Esophagus (tissue), 2 donors: ENCODE data around the gene CARD9. TPM values are rescaled to one million over a fixed set of nuclear protein-coding genes. Genes with fewer than 3 reads are reported as not detected.

Experiments
- H3K27ac ChIP-seq, 2 donors: one replicate each; pipeline ENCODE4 v1.5.1; 2013; ENCODE audit warnings: low read depth in 2 of 2, mild to moderate bottlenecking in 2 of 2, inconsistent platforms in 1 of 2, low read length in 1 of 2, moderate library complexity in 1 of 2
- H3K27me3 ChIP-seq, 2 donors: one replicate each; pipeline ENCODE4 v1.6.1; 2013; ENCODE audit warnings: low read length in 2 of 2, control low read depth in 1 of 2, mild to moderate bottlenecking in 1 of 2; ENCODE audit not compliant: insufficient read depth in 2 of 2, control insufficient read depth in 1 of 2
- H3K36me3 ChIP-seq, 2 donors: one replicate each; pipeline ENCODE4 v1.6.1; 2013; ENCODE audit warnings: low read length in 1 of 2; ENCODE audit not compliant: control insufficient read depth in 2 of 2, insufficient read depth in 2 of 2
- H3K4me1 ChIP-seq, 2 donors: one replicate each; pipeline ENCODE4 v1.6.1; 2013; ENCODE audit warnings: low read length in 1 of 2; ENCODE audit not compliant: control insufficient read depth in 2 of 2, insufficient read depth in 2 of 2
- H3K4me3 ChIP-seq, 2 donors: one replicate each; pipeline ENCODE4 v1.5.1; 2013; ENCODE audit warnings: low read length in 2 of 2, mild to moderate bottlenecking in 2 of 2, low read depth in 1 of 2, moderate library complexity in 1 of 2
- H3K9me3 ChIP-seq, 2 donors: one replicate each; pipeline ENCODE4 v1.6.1; 2013; ENCODE audit warnings: mild to moderate bottlenecking in 2 of 2, low read depth in 1 of 2, low read length in 1 of 2, moderate library complexity in 1 of 2; ENCODE audit not compliant: control insufficient read depth in 2 of 2, insufficient read depth in 1 of 2
- WGBS, 2 donors: extraction: QIAGEN DNeasy Blood & Tissue Kit; methylation state at CpG; one replicate each; pipeline ENCODE4 v1.1.7; 2013; 5-methylcytosine and 5-hydroxymethylcytosine counted together
- polyA plus RNA-seq, 2 donors: library from polyadenylated mRNA; stranded (reverse); fragments of 200-250 nt; gene quantifications; one replicate each; pipeline ENCODE4 v1.2.3, GENCODE V29; 2013
- donor health status: healthy with polysubstance abuse.
- donor health status: Bipolar disorder and iron deficiency.

Gene CARD9
- polyA plus RNA-seq, 2 donors, result 1.1 to 1.8 TPM

DNA sequence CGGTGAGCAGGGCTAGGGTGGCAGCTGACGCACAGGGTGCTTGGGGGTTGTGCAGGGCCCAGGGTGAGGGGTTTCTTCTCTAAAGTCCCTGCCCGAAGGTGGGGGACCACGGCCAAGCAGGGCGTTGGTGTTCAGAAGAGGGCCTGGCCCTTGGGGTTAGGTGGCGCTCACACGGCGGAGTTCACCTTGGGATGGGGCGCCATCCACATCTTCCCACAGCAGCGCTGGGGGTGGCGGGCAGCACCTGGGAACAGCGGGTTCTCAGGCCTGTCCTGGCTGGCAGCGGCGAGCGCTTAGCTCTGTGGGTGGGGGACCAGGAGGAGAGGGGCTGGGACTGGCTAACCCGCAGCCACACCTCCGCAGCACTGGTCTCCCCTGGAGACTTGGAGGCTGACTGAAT, 40.0 kb downstream of the CARD9 start:
- Histone ChIP-seq H3K36me3 (peaks cover 0 to 6% of the 10 kb centered on the region in 2 donors), H3K4me1 (peaks cover 2 to 7% of the 10 kb centered on the region in 2 donors), H3K27ac (no peak overlapping the region), H3K27me3 (no peaks in the 10 kb centered on the region), H3K9me3 (no peaks in the 10 kb centered on the region), H3K4me3 (no peak overlapping the region)
- 90 to 91% methylated on average over 17 of the region's 17 CpGs for WGBS, 2 donors

DNA sequence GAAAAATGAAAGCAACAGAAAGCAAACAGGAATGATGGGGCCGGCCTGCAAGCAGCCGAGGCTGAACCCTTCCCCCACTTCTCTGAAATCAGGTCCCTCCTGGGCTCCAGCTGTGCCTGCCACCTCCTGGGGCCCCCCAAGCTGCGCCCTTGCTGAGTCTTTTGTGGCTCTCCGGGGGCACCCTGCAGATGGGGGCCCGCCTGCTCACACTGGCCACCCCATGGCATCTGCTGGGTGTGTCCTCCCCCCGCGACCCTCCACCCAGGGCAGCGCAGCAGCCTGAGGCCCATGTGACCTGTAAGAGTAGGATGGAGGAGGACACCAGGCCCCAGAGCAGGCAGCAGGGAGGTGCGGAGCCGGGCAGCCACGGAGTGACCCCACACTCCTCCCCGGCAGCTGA, 40.4 kb downstream of the CARD9 start:
- Histone ChIP-seq H3K36me3 (peaks cover 0 to 6% of the 10 kb centered on the region in 2 donors), H3K4me1 (peaks cover 2 to 11% of the 10 kb centered on the region in 2 donors), H3K27ac (no peak overlapping the region), H3K9me3 (no peaks in the 10 kb centered on the region), H3K27me3 (no peaks in the 10 kb centered on the region), H3K4me3 (no peak overlapping the region)
- WGBS, 2 donors, result 83 to 89% methylated on average over 12 of the region's 12 CpGs

DNA sequence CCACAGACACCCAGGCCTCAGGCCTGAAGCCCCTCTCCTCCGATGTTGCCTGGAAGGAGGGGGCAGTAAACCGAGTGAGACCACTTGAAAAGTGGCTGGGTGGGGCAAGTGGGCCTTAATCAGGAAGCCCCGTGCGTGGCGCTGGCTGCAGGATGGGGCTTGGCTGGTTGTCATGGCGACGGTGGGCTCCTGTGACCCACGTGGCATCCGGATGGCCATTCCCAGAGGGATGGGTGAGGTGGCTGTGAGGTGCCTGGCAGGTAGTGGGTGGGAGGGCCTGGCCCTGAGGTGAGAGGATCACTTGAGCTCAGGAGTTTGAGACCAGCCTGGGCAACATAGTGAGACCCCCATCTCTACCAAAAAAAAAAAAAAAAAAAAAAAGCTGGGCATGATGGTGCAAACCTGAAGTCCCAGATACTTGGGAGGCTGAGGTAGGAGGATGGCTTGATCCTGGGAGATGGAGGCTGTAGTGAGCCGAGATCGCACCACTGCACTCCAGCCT, 40.9 kb downstream of the CARD9 start:
- 84 to 86% methylated on average over 11 of the region's 11 CpGs for WGBS, 2 donors
- Histone ChIP-seq H3K27ac (no peak overlapping the region), H3K27me3 (no peaks in the 10 kb centered on the region), H3K9me3 (no peaks in the 10 kb centered on the region), H3K36me3 (peaks cover 0 to 4% of the 10 kb centered on the region in 2 donors), H3K4me3 (no peak overlapping the region), H3K4me1 (peaks cover 2 to 13% of the 10 kb centered on the region in 2 donors)

DNA sequence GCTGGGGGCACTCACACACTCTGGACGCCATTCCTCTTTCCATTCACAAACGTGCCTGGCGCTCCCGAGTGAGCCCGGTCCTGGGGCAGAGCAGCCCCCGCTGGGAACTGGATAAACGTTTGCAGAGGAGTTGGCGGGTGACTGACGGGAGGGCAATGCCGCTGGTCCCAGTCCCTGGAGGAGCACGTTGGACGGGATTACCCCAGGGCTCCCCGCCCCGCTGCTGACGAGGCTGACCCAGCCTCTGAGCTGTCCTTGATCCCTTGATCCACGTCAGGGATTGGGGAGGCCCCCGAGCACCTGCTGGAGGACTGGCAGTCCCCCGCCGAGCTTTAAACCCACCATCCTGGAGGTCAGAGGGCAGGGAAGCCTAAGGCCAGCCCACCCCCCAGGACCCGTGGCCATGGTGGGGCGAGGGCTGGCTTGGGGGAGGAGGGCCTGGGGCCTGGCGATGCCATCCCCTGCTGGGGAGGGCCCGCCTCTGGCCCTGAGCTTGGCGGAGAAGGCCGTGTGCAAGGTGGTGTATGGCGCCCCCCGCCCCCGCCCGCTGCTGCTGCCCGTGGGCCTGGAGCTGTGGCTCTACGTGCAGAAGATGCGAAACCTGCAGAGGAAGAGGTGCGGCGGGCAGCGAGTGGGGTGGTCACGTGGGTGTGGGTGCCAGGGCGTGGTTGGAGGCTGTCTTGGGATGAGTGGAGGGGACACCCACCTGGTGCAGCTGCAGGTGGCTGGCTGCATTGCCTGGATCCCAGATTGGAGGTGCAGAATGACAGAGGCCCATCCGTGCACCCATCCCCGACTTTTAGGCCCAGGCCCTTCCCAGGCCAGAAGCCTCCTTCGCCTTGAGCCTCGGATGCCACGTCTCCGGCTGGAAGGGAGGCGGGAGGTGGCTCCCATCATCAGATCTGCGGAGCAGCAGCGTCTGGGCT, 41.6 kb downstream of the CARD9 start:
- peaks cover 2 to 13% of the 10 kb centered on the region in 2 donors for H3K4me1 ChIP-seq
- no peak overlapping the region for H3K4me3 ChIP-seq
- 83 to 86% methylated on average over 46 of the region's 46 CpGs for WGBS, 2 donors
- H3K36me3 ChIP-seq, result no peaks in the 10 kb centered on the region
- no peaks in the 10 kb centered on the region for H3K27me3 ChIP-seq
- no peaks in the 10 kb centered on the region for H3K9me3 ChIP-seq
- no peak overlapping the region for H3K27ac ChIP-seq

DNA sequence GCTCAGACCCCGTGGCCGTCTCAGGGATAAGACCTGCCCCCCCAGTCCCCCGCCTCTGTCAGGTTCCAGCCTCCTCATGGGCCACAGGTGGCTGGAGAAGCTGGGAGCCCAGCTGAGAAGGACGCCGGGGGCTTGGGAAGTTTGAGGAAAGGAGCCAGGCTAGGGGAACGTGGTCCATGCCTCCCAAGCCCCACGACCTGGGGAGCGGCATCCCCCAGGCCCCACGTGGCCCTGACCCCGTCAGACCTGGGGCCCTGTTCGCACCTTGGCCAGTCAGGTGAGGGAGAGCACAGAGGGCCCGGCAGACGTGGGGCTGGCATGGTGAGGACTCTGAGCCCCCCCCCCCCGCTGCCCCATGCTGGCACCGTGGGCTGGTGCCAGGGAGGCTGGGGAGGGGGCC, 42.4 kb downstream of the CARD9 start:
- Histone ChIP-seq H3K27ac (no peak overlapping the region), H3K36me3 (no peaks in the 10 kb centered on the region), H3K4me1 (peaks cover 2 to 13% of the 10 kb centered on the region in 2 donors), H3K27me3 (no peaks in the 10 kb centered on the region), H3K4me3 (no peak overlapping the region), H3K9me3 (no peaks in the 10 kb centered on the region)
- WGBS, 2 donors, result 82 to 88% methylated on average over 15 of the region's 15 CpGs

DNA sequence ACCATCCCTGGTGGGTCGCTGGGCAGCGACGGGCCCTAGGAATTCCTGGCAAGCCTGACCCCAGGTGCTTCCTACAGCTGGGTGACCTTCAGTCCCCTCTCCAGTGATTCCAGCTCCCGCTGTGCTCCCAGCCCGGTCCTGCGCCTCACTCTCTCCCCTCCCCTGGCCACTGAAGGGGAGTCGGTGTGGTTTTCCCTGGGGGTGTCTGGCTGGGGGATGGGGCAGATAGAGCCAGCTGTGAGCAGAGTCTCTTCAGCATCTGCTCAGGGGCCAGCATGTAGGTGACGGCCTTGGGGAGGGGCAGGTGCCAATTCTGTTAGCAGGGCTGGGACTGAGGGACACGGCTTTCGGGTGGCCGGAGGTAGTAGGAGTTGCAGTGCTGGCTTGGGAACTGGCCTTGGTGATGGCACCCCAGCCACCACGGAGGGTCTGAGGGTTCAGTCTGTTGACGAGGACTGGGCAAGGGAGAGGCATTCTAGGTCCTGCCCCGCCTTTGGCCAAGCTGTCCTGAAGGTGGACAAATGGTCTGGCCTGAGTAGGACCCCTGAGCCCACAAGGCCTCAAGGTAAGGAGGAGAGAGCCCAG, 43.0 kb downstream of the CARD9 start:
- Histone ChIP-seq H3K36me3 (no peaks in the 10 kb centered on the region), H3K4me1 (peaks cover 2 to 17% of the 10 kb centered on the region in 2 donors), H3K27ac (no peak overlapping the region), H3K9me3 (no peaks in the 10 kb centered on the region), H3K27me3 (no peaks in the 10 kb centered on the region), H3K4me3 (no peak overlapping the region)
- WGBS, 2 donors, result 83 to 88% methylated on average over 13 to 14 of the region's 14 CpGs

DNA sequence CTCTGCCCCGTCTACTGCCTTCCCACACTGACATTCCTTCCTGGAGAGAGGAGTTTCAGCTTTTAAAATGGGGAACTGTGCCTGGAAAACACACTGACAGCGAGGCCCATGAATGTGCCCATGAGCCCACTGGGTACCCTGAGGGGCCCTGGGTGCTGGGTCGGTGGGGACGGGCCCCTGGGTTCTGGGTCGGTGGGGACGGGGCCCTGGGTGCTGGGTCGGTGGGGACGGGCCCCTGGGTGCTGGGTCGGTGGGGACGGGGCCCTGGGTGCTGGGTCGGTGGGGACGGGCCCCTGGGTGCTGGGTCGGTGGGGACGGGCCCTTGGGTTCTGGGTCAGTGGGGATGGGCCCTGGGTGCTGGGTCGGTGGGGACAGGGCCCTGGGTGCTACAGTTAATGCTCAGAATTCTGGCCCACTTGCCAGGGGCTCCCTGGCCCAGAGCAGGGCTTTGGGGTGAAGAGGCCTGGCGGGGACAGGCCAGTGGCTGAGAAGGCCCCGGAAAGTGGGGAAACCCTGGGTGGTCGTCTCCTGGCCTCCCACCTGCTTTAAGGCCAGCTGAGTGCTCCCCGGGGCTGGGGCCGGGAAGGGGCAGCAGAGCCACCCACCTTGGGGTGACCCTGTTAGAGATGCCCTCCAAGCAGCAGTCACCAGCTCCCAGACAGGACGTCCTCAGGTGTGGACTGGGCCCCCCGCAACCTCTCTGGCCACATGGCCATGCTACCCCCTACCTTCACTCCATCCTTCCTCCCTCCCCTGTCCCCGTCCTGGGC, 43.6 kb downstream of the CARD9 start:
- no peaks in the 10 kb centered on the region for H3K9me3 ChIP-seq
- H3K27me3 ChIP-seq, result no peaks in the 10 kb centered on the region
- peaks cover 2 to 17% of the 10 kb centered on the region in 2 donors for H3K4me1 ChIP-seq
- no peak overlapping the region for H3K27ac ChIP-seq
- no peak overlapping the region for H3K4me3 ChIP-seq
- 89 to 91% methylated on average over 21 to 23 of the region's 23 CpGs for WGBS, 2 donors
- H3K36me3 ChIP-seq, result no peaks in the 10 kb centered on the region

DNA sequence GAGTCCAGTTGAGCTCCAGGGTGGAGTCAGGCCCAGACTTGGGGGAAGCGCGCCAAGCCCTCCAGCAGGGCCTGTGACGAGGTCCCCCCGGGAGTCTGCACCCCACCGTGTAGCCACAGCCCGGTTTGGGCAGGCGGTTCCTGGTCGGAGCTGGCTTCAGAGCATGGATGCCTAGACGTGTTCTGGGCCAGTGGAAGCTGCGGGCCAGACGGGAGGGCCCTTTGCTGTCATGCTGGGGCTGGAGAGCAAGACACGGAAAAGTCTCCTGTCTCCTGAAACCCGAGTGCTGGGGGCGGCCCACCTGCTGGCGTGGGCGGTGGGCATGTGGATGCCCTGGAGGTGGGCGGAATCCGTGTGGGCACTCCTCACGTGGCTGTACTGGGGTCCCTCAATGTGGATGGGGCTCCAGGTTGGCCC, 44.2 kb downstream of the CARD9 start:
- Histone ChIP-seq H3K4me3 (no peak overlapping the region), H3K4me1 (peaks cover 2 to 17% of the 10 kb centered on the region in 2 donors), H3K27me3 (no peaks in the 10 kb centered on the region), H3K36me3 (no peaks in the 10 kb centered on the region), H3K27ac (peak overlapping the region in 1 of 2 donors; percentile 30), H3K9me3 (no peaks in the 10 kb centered on the region)
- 64 to 79% methylated on average over 19 of the region's 19 CpGs for WGBS, 2 donors

DNA sequence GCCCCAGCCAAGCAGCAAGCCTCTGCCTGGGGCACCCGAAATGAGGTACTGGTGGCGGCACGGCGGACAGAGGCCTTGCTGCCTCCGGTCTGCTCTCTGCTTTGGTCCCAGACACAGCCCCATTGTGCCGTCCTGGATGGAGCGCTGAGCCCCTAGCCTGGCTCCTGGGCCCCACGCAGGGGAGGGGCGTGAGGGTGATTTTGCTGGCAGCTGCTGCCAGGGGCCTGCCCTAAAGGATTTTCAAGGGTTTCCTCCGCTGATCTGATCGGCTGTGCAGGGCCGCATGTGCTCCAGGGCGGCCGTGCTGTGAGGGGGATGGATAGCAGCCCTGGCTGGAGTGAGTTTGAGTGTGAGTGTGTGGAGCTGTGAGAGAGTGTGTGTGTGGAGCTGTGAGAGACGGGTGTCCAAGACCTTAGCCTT, 44.8 kb downstream of the CARD9 start:
- H3K27ac ChIP-seq, result peak overlapping the region in 1 of 2 donors; percentile 22
- H3K36me3 ChIP-seq, result no peaks in the 10 kb centered on the region
- H3K4me3 ChIP-seq, result peak overlapping the region in 1 of 2 donors; percentile 53
- no peaks in the 10 kb centered on the region for H3K9me3 ChIP-seq
- H3K27me3 ChIP-seq, result no peaks in the 10 kb centered on the region
- H3K4me1 ChIP-seq, result peaks cover 2 to 19% of the 10 kb centered on the region in 2 donors
- WGBS, 2 donors, result 32 to 38% methylated on average over 15 of the region's 15 CpGs
